Stimulated activated CD8-positive, alpha-beta memory T cell treated with anti-CD3 and anti-CD28 coated beads, Interleukin-15, amount 100 ng/mL, for 1 hour (primary cell): ENCODE results near the gene CCDC6.

Source experiments
- DNase-seq: peaks from one replicate; pipeline ENCODE4 v3.0.0-alpha.2; 2020; ENCODE audit warnings: low read depth

Gene CCDC6

GRCh38 chr10:59851864-59852263 lies 54.5 kb downstream of the CCDC6 start:
- no peak for DNase-seq

- no peak for DNase-seq
These were observed 58.5 kb downstream of the CCDC6 start for GRCh38 chr10:59847888-59848287.

- DNase-seq: no peak
These were observed 59.0 kb downstream of the CCDC6 start for GRCh38 chr10:59847326-59847725.

GRCh38 chr10:59844436-59844835 lies 61.9 kb downstream of the CCDC6 start:
- DNase-seq: no peak

- DNase-seq: no peak
These were observed 62.6 kb downstream of the CCDC6 start for GRCh38 chr10:59843748-59844147.

- no peak for DNase-seq
These were observed 66.8 kb downstream of the CCDC6 start for GRCh38 chr10:59839576-59839975.

- DNase-seq: no peak
These were observed 68.1 kb downstream of the CCDC6 start for GRCh38 chr10:59838085-59838789.

GRCh38 chr10:59833810-59834209 lies 72.5 kb downstream of the CCDC6 start:
- no peak for DNase-seq

GRCh38 chr10:59832506-59832905 lies 73.8 kb downstream of the CCDC6 start:
- no peak for DNase-seq

GRCh38 chr10:59831658-59832503 lies 74.5 kb downstream of the CCDC6 start:
- DNase-seq: no peak

- DNase-seq: no peak
These were observed 75.6 kb downstream of the CCDC6 start for GRCh38 chr10:59830601-59831259.

GRCh38 chr10:59829601-59830000 lies 76.8 kb downstream of the CCDC6 start:
- no peak for DNase-seq

- DNase-seq: no peak
These were observed 77.3 kb downstream of the CCDC6 start for GRCh38 chr10:59829024-59829423.

- no peak for DNase-seq
These were observed 80.4 kb downstream of the CCDC6 start for GRCh38 chr10:59825932-59826331.

GRCh38 chr10:59823751-59824150 lies 82.6 kb downstream of the CCDC6 start:
- DNase-seq: no peak

GRCh38 chr10:59823111-59823510 lies 83.2 kb downstream of the CCDC6 start:
- no peak for DNase-seq

GRCh38 chr10:59820471-59820870 lies 85.9 kb downstream of the CCDC6 start:
- no peak for DNase-seq

- DNase-seq: no peak
These were observed 86.7 kb downstream of the CCDC6 start for GRCh38 chr10:59819683-59820082.

- no peak for DNase-seq
These were observed 87.1 kb downstream of the CCDC6 start for GRCh38 chr10:59819265-59819664.

GRCh38 chr10:59817773-59818172 lies 88.6 kb downstream of the CCDC6 start:
- DNase-seq: no peak

- DNase-seq: no peak
These were observed 91.5 kb downstream of the CCDC6 start for GRCh38 chr10:59814878-59815277.

GRCh38 chr10:59812519-59813122 lies 93.7 kb downstream of the CCDC6 start:
- no peak for DNase-seq

- DNase-seq: no peak
These were observed 96.7 kb downstream of the CCDC6 start for GRCh38 chr10:59809644-59809974.
